ENCODE results near the gene MRPL39. TPM values are rescaled to one million over a fixed set of nuclear protein-coding genes. Genes with fewer than 3 reads are reported as not detected.

MRPL39 gene
- total and polyA plus RNA-seq, 4 donors: 19.2 to 35.7 (median 24.4) TPM

DNA sequence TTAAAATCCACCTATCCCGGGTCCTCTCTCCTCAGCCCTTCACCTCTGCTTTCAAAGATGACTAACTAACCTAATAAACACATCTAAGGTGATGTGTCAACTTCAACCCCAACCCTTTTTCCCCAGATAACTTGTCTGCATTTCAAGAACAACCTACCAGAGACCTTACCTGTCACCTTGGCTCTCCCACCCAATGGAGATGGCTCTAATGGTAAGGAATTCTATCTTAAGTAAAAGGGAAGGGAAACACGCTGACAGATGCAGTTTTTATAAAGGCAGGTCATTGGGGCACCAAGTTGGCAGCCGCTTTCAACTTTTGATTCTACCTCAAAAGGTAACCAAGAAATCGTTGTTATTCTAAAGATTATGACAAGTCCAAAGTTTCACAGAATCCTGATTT lies 37.6 kb downstream of the MRPL39 start:
- H3K36me3 ChIP-seq (ENCODE audit: control insufficient read depth in 4 of 4, insufficient read depth in 3 of 4, low read depth in 1 of 4, low read length in 3 of 4): no peaks in the 10 kb centered on the region
- no peak overlapping the region for H3K9ac ChIP-seq (ENCODE audit: low read depth in 1 of 2, low read length in 2 of 2)
- no peak for DNase-seq (ENCODE audit: low spot score)
- no peaks in the 10 kb centered on the region for H3K27me3 ChIP-seq (ENCODE audit: control insufficient read depth in 4 of 4, insufficient read depth in 4 of 4, low read length in 3 of 4)
- no peak overlapping the region for H3K27ac ChIP-seq (ENCODE audit: low read depth in 1 of 2, low read length in 2 of 2)
- TF ChIP-seq HNF4A (conservative IDR thresholded peaks at IDR 0.05) (no peak), FOXA2 (IDR thresholded peaks at IDR 0.05) (no peak), RXRA (IDR thresholded peaks at IDR 0.05) (no peak), HNF4G (IDR thresholded peaks at IDR 0.05) (no peak), YY1 (IDR thresholded peaks at IDR 0.05) (no peak)
- H3K4me1 ChIP-seq (ENCODE audit: control insufficient read depth in 4 of 4, insufficient read depth in 4 of 4, low read length in 3 of 4): no peaks in the 10 kb centered on the region
- H3K4me3 ChIP-seq (ENCODE audit: low read depth in 1 of 3, low read length in 3 of 3): no peak overlapping the region
- 87% methylated on average over 4 of the region's 4 CpGs for WGBS
- no peaks in the 10 kb centered on the region for H3K9me3 ChIP-seq (ENCODE audit: control insufficient read depth in 4 of 4, low read length in 3 of 4)

DNA sequence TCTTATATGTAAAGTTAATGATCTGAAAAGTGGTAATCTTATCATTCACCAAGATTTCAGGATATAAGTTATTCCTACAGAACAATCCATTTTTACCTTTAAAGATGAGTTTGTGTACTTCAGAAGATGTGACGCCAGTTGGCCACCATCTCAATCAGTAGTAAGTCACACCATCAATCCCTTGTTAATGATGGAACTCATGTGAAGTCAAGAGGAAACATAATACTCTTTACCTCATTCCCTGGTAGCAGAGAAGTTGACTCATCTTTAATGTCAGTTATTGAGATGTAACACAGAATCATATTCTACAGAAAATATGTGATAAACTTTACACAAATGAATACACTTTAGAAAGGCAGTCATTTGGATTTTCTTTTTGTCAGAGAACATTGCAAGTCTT lies 38.2 kb downstream of the MRPL39 start:
- DNase-seq (ENCODE audit: low spot score): no peak
- H3K27ac ChIP-seq (ENCODE audit: low read depth in 1 of 2, low read length in 2 of 2): no peak overlapping the region
- no peaks in the 10 kb centered on the region for H3K36me3 ChIP-seq (ENCODE audit: control insufficient read depth in 4 of 4, insufficient read depth in 3 of 4, low read depth in 1 of 4, low read length in 3 of 4)
- no peaks in the 10 kb centered on the region for H3K9me3 ChIP-seq (ENCODE audit: control insufficient read depth in 4 of 4, low read length in 3 of 4)
- H3K4me3 ChIP-seq (ENCODE audit: low read depth in 1 of 3, low read length in 3 of 3): no peak overlapping the region
- TF ChIP-seq RXRA (IDR thresholded peaks at IDR 0.05) (no peak), TAF1 (conservative IDR thresholded peaks at IDR 0.05) (no peak), GABPA (IDR thresholded peaks at IDR 0.05 in 1 of 2, conservative IDR thresholded peaks at IDR 0.05 in 1 of 2) (no peak), SP1 (IDR thresholded peaks at IDR 0.05) (no peak), MAX (IDR thresholded peaks at IDR 0.05) (no peak), ZBTB33 (IDR thresholded peaks at IDR 0.05) (no peak), NR2F2 (IDR thresholded peaks at IDR 0.05) (no peak), HNF4G (IDR thresholded peaks at IDR 0.05) (no peak), CTCF (IDR thresholded peaks at IDR 0.05; ENCODE audit: low read depth, low read length, missing input control) (no peak)
- TF ChIP-seq, protein P1, sequence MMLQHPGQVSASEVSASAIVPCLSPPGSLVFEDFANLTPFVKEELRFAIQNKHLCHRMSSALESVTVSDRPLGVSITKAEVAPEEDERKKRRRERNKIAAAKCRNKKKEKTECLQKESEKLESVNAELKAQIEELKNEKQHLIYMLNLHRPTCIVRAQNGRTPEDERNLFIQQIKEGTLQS (IDR thresholded peaks at IDR 0.05): no peak
- H3K9ac ChIP-seq (ENCODE audit: low read depth in 1 of 2, low read length in 2 of 2): no peak overlapping the region
- 90% methylated on average over 1 of the region's 1 CpG for WGBS
- no peaks in the 10 kb centered on the region for H3K4me1 ChIP-seq (ENCODE audit: control insufficient read depth in 4 of 4, insufficient read depth in 4 of 4, low read length in 3 of 4)
- H3K27me3 ChIP-seq (ENCODE audit: control insufficient read depth in 4 of 4, insufficient read depth in 4 of 4, low read length in 3 of 4): no peaks in the 10 kb centered on the region

DNA sequence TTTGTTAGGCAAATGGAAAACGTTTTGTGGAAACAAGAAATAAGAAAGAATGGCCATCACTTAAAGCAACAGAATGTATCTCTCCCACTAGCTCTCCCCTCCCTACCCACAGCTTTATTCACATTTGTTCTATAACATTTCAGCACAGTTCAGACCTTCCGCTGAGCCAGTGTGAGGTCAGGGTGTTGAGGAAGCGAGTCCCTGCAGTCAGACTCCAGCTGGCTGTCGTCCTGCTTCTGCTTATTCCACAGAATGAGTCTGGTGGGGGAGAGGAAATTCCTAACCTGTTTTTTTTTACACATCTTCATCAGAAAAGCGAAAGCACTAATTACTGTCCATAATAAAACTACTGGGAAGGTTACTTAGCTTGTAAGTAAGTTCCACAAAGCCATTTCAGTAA lies 39.0 kb downstream of the MRPL39 start:
- DNase-seq (ENCODE audit: low spot score): no peak
- no peak overlapping the region for H3K27ac ChIP-seq (ENCODE audit: low read depth in 1 of 2, low read length in 2 of 2)

More for the DNA sequence above, 39.0 kb downstream of the MRPL39 start:
- Histone ChIP-seq H3K9me3 (ENCODE audit: control insufficient read depth in 4 of 4, low read length in 3 of 4) (no peaks in the 10 kb centered on the region), H3K9ac (ENCODE audit: low read depth in 1 of 2, low read length in 2 of 2) (no peak overlapping the region), H3K4me3 (ENCODE audit: low read depth in 1 of 3, low read length in 3 of 3) (no peak overlapping the region), H3K36me3 (ENCODE audit: control insufficient read depth in 4 of 4, insufficient read depth in 3 of 4, low read depth in 1 of 4, low read length in 3 of 4) (no peaks in the 10 kb centered on the region), H3K4me1 (ENCODE audit: control insufficient read depth in 4 of 4, insufficient read depth in 4 of 4, low read length in 3 of 4) (no peaks in the 10 kb centered on the region), H3K27me3 (ENCODE audit: control insufficient read depth in 4 of 4, insufficient read depth in 4 of 4, low read length in 3 of 4) (no peaks in the 10 kb centered on the region)
- TF ChIP-seq TAF1 (conservative IDR thresholded peaks at IDR 0.05): no peak
- peak; percentile 35 for TF ChIP-seq NR2F2 (IDR thresholded peaks at IDR 0.05)
- TF ChIP-seq MAX (IDR thresholded peaks at IDR 0.05): no peak
- TF ChIP-seq, protein P1 (IDR thresholded peaks at IDR 0.05): no peak
- 60% methylated on average over 5 of the region's 5 CpGs for WGBS

Data from liver (tissue), 9 donors.